Hepatocyte (in vitro differentiated cells): ENCODE results near the gene TOX2.

Experiments used
- CTCF ChIP-seq: fragments of 200-600 bp; sonication (generic); IDR thresholded peaks from 2 replicates; pipeline ENCODE4 v1.5.1; 2016; ENCODE audit warnings: antibody characterized with exemption, mild to moderate bottlenecking; ENCODE audit not compliant: poor library complexity
- EZH2 ChIP-seq: fragments of 200-600 bp; sonication (generic); IDR thresholded peaks from 2 replicates; pipeline ENCODE4 v1.6.1; 2016; ENCODE audit warnings: antibody characterized with exemption, mild to moderate bottlenecking, borderline replicate concordance
- EZH2phosphoT487 ChIP-seq: fragments of 200-600 bp; sonication (generic); IDR thresholded peaks from one replicate; pipeline ENCODE4 v1.6.1; 2018; ENCODE audit warnings: antibody characterized with exemption, mild to moderate bottlenecking, low read depth, moderate library complexity; ENCODE audit not compliant: unreplicated experiment, severe bottlenecking

DNA sequence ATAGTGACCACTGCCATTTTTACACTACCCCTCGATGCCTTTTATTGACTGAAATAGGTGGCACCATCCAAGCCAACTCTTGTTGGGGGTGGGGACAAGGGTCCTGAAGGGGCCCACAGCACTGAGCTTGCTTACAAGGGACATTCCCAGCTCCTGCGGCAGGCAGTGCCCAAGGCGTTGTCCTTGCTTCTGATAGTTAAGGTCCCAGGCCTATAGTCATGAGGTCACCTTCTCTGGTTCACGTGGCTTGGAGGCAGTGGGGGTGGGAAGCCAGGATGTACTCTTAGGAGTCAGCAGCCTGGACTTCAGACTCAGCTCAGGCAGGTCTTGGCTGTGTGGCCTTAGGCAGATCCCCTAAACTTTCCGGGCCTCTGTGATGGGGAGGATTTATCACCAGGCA, 48.6 kb downstream of the TOX2 start:
- TF ChIP-seq EZH2phosphoT487 (no peak), CTCF (no peak), EZH2 (no peak)
